GM21619 (cell line): ENCODE data around the gene COL27A1.

ENCODE experiments used
- ATAC-seq: cut with Tn5 transposase; IDR thresholded peaks from one replicate; pipeline ENCODE4 v1.9.1; 2021; ENCODE audit not compliant: unreplicated experiment

COL27A1 gene

DNA sequence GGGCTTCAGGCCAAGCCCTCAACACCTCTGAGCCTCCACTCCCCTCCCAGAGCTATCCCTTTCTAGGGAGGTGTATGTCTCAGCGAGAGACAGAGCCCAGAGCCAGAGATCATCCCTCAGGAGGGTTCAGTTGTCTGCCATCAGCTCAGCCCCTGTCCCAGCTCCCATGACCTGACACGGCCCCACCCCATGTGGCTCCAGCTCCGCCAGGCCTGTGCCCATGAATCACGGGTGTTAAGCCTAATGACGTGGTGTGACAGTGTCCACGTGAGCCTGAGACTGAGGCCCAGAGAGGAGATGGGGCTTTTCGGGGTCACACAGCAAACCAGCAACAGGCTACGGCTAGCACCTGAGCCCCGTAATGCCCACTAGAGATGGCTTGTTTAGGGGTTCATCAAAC lies 106.7 kb downstream of the COL27A1 start:
- no peak for ATAC-seq

DNA sequence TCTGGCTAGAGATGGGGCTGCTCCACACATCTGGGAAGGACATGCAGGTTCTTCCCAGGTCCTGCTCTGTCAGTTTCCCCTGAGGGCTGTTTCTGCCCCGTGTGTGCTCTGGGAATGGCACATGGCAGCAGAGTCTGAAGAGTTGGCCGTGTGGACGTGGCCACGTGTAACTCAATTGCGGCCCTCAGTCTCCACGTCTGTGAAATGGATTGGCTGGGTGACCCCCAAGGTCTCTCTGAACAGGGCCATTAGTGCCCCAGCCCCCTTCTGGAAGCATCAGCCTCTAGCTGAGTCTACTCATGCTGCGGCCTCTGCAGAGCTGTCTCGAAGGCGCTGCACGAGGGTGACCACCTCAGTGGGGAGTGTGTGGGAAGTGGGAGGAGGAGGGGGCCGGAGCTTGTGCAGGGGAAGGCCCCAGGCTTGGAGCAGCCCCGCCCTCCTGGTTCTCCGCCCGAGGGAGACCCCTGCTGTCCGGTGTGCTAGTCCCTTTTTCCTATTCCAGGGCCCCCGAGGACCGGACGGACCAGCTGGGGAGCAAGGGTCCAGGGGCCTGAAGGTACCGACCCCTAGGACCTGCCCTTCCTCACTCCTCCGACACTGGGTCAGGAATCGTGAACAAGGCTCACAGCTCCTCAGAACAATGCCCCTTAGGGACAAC lies 108.6 kb downstream of the COL27A1 start:
- no peak for ATAC-seq

DNA sequence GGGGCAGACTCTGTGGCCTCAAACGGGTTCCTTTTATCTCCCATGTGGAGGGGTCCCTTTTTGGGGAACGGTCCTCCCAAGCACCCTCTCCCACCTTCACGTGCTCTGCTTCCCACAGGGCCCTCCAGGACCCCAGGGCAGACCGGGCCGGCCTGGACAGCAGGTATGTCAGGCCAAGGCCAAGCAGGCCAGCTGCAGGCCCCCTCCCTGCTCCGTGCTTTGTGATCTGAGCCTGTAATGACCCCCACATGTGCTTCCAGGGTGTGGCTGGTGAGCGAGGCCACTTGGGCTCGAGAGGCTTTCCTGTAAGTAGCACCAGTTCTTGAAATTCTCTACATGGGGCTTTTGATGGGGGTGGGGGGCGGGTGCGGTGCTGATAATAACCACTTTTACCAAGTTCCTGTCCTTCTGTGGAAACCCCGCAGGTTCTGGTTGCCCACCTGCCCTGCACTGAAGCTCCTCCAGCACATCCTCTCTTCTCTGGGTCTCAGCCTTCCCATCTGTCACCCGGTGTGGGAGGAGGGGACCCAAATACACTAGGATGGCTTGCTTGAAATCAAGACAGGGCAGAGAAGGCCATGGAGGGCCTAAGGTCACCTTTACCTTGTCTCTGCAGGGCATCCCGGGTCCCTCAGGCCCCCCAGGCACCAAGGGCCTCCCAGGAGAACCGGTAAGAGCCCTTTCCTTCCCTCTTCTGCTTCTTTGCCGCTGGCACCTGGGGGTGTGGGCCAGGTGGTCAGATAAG lies 109.6 kb downstream of the COL27A1 start:
- ATAC-seq, result no peak

DNA sequence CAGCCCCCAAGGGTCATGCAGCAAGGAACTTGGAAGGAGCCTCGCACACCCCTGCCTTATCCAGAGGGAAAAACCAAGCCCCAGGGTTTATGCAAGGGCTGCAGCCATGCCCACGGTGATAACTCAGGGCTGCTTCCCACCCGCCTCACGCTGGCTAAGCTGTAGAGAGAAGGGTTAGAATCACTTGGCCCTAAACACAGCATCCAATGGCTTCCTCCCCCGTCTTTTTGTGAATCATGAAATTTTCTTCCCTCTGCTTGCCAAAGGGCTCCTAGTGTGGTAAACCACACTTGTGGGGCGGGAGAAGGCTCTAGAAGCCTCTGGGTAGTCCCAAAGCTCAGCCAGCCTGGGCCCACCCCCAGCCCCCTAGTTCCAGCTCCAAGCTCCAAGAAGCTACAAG lies 111.6 kb downstream of the COL27A1 start:
- ATAC-seq, result no peak

DNA sequence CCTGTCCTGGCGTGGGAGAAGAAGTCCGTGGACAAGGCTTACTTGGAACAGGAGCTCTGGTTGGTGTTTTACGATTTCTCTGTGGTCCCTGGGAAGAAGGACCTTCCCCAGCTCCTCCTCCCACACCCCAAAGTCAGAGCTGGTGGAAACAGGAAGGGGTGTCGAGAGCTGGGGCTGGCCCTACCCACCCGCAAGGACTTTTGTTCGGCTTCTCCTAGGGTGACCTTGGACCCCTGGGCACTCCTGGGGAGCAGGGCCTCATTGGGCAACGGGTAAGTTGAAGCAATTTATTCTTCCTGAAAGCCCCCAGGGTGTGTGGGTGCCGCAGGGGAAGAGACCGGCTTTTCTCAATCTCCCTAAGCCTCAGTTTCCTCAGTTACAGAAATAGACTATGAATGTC lies 113.7 kb downstream of the COL27A1 start:
- no peak for ATAC-seq

DNA sequence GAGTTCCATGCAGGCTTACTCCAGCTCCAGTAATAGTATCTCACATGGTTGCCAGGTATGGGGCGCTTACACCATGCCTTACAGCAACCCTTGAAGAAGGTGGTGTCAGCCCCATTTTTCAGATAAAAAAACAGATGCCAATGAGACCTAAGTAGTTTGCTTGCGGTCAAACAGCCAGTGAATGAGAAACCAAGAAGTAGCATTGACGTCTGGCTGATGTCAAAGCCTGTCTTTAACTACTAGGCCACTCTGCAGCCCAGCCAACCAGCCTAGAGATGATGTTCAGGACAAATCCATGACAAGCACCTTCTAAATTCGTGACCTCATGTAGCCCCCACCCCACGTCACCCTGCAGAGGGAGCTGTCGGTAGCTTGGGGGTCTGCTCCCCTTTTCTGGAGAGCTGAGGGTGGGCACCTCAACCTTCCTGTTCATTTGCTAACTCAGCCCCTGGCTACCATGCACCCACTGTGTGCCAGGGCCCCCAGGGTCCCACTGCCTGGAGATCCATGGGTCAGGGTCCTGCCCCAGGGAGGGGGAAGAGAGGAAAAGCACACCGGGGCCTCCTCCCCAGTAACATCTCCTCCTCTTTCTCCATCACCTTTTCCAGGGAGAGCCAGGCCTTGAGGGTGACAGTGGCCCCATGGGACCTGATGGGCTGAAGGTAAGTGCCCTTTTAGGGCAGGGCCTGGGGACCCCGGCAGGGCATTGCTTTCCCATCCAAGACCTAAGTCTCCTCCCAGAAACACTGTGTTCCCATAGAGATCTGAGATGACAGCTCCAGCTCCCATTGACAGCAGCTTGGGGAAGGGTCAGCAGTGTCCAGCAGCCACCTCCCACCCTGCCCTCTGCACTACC lies 115.0 kb downstream of the COL27A1 start:
- no peak for ATAC-seq

DNA sequence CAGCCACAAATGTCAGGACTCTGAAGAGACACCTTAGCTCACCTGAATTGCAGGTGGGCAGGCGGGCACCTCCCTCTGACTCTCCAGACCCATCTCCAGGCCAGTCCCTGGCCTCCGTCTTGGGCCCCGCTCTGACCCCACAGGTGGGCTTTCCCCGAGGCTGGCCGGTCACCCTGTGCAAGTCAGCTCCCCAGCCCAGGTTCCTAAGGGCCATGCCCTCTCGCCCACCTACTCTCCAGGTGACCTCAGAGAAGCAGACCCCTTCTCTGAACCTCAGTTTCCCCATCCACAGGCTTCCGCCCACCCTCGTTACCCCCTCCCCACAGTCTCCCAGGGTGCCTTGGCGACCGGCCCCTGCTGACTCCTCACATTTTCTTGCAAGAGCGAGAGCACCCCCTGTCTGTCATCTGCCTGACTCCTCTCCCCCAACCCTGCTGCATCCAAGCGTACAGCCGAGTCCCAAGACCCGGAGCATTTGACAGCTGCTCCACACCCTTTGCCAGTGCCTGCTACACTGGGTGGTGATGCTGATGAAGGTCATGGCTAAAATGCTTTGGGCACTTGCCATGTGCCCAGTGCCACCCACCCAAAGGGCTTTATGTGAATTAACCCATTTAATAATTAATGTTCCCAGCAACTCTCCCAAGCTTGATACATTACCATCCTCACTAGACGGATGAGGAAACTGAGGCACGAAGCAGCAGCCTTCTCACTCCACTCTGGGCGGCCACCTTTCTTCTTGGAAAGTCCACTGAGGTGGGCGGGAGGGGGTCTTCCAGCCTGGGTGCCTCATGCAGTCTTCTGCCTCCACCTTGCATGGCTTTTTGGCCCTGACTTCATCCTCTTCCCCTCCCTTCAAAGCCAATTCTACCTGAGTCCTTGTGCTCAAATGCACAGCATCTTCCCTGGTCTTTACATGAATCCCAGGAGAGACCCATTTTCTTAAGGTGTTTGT lies 116.5 kb downstream of the COL27A1 start:
- ATAC-seq, result no peak

GRCh38 chr9:114272739-114273431 lies 117.5 kb downstream of the COL27A1 start:
- no peak for ATAC-seq

GRCh38 chr9:114273461-114273881 lies 118.1 kb downstream of the COL27A1 start:
- ATAC-seq, result no peak

GRCh38 chr9:114274217-114274616 lies 118.9 kb downstream of the COL27A1 start:
- ATAC-seq, result no peak

DNA sequence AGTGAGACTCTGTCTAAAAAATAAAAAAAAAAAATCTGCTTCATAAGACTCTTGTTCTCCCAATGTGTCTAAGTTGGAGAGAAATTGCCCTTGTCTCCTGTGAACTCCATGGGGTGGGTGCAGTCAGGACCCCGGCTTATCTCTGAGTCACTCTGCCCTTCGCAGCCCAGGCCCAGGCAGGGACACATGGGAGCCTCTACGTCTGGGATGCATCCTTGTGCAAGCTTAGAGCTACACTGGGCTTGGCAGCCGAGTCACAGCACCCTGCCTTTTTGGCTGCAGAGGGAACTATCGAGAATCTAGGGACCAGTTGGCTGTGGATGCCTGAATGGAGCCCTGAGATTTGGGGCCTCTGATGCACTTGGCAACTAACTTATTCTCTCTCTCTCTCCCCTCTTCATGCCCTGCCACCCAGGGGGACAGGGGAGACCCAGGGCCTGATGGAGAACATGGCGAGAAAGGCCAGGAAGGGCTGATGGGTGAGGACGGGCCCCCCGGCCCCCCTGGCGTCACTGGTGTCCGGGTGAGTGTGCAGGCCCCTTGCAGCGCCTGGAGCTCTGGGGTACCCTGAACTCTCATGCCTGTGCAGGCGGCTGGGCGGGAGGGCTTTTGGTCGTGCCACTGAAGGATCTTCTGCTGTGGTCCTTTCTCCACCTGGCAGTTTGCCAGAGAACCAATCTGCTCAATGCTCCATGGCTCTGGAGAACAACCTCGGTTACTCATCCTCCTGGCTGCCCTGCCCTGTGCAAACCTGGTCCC lies 120.1 kb downstream of the COL27A1 start:
- no peak for ATAC-seq

- ATAC-seq, result no peak
Observed at GRCh38 chr9:114276908-114277821, 121.8 kb downstream of the COL27A1 start.

DNA sequence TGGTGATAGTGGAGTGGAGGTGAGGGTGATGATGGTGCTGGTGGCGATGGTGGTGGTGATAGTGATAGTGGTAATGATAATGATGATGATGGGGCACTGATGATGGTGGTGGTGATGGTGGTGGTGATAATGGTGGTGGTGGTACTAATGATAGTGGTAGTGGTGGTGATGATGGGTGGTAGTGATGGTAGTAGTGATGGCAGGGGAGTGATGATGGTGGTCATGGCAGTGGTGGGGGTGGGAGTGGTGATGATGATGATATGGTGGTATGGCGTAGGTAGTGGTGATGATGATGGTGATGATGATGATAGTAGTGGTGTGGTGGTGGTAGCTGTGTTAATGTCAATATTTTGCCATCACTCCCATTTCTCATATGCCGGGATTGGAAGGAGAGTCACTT lies 123.0 kb downstream of the COL27A1 start:
- ATAC-seq, result no peak

DNA sequence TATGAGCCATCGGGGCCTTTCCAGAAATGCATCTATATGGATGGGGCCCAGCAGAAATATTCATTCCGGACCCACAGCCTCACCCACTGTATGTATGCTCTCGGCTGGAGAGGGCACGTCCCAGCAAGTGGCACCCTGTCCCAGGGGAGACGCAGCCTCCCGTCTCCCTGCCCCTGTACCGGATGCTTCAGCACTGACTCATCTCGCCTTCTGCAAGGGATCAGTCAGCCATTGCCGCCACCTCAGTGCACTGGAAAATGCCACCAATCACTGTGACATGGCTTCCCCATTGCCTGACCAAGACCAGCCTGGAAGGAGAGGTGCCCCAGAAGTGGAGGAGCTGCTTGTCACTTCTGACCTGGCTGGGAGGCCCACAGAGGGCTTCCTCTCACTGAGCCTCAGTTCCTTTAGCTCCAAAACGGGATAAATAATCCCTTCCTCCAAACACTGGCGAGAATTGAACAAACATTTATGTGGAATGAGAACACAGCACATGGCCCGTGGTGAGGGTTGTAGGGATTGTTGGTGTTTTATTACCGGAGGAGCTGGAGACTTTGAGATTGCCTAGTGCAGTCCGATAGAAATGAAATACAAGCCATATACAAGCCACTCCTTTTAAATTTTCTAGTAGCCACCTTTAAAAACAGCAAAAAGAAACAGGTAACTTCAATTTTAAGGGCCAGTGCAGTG lies 123.7 kb downstream of the COL27A1 start:
- no peak for ATAC-seq

DNA sequence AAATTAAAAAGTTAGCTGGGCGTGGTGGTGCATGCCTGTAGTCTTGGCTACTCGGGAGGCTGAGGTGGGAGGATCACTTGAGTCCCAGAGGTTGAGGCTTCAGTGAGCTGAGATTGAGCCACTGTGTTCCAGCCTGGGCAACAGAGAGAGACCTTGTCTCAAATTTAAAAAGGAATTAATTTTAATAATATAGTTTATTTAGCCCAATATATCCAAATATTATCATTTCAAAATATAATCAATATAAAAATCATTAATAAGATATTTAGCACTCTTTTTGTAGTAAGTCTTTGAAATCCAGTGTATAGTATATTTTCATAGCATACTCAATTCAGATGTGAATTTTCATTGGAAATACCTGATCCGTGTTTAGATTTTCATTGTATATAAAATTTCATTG lies 124.4 kb downstream of the COL27A1 start:
- ATAC-seq, result no peak

- ATAC-seq, result no peak
Observed at GRCh38 chr9:114280636-114281472, 125.5 kb downstream of the COL27A1 start.
